HepG2 (cell line): Measurements from ENCODE around the gene CCDC57. TPM values are rescaled to one million over a fixed set of nuclear protein-coding genes. Genes with fewer than 3 reads are reported as not detected.

Experiments used
- CBX1 ChIP-seq: IDR thresholded peaks from one replicate; pipeline ENCODE4 v1.6.1; 2016; ENCODE audit warnings: antibody characterized with exemption, low read depth
- ELF3 ChIP-seq: IDR thresholded peaks from 2 replicates; pipeline ENCODE4 v1.6.1; 2016; ENCODE audit warnings: missing genetic modification reagents, missing compliant biosample characterization
- HDAC6 ChIP-seq: fragments of 200-600 bp; sonication (generic); IDR thresholded peaks from 2 replicates; pipeline ENCODE4 v1.7.0; 2017; ENCODE audit warnings: mild to moderate bottlenecking, antibody characterized with exemption, low read length, low read depth
- HOXA7 ChIP-seq: sonication (generic); formaldehyde crosslinking; IDR thresholded peaks from 2 replicates; pipeline ENCODE4 v1.8.1; 2022; ENCODE audit warnings: mild to moderate bottlenecking, missing genetic modification reagents, moderate library complexity
- ISL2 ChIP-seq: sonication (generic); formaldehyde crosslinking; IDR thresholded peaks from 2 replicates; pipeline ENCODE4 v1.5.0; 2020; ENCODE audit warnings: missing genetic modification reagents
- KDM5B ChIP-seq: sonication (generic); formaldehyde crosslinking; IDR thresholded peaks from 2 replicates; pipeline ENCODE4 v1.4.0; 2020; ENCODE audit warnings: missing genetic modification reagents, mild to moderate bottlenecking, borderline replicate concordance
- KLF16 ChIP-seq, 2 experiments: sonication (generic) in 1 of 2; formaldehyde crosslinking in 1 of 2; IDR thresholded peaks; 2 replicates each; pipeline versions ENCODE4 v1.6.1 to v1.8.0; 2016 to 2023; ENCODE audit warnings: missing genetic modification reagents in 2 of 2, missing compliant biosample characterization in 1 of 2
- MED13 ChIP-seq: sonication (generic); formaldehyde crosslinking; IDR thresholded peaks from 2 replicates; pipeline ENCODE4 v1.5.0; 2020; ENCODE audit warnings: missing genetic modification reagents
- MIXL1 ChIP-seq: IDR thresholded peaks from 2 replicates; pipeline ENCODE4 v1.6.1; 2016
- MYC ChIP-seq: sonication (generic); formaldehyde crosslinking; IDR thresholded peaks from 2 replicates; pipeline ENCODE4 v1.9.0; 2021; ENCODE audit warnings: missing genetic modification reagents, borderline replicate concordance
- NKX3-1 ChIP-seq: sonication (generic); formaldehyde crosslinking; IDR thresholded peaks from 2 replicates; pipeline ENCODE4 v1.5.0; 2020; ENCODE audit warnings: missing genetic modification reagents
- PAX8 ChIP-seq: sonication (generic); formaldehyde crosslinking; IDR thresholded peaks from 2 replicates; pipeline ENCODE4 v1.8.0; 2022; ENCODE audit warnings: mild to moderate bottlenecking, missing genetic modification reagents, borderline replicate concordance
- POLR2AphosphoS2 ChIP-seq: IDR thresholded peaks from 2 replicates; pipeline ENCODE4 v1.6.1; 2011; ENCODE audit warnings: low read depth, low read length, improper control_type of control experiment
- REL ChIP-seq: sonication (generic); formaldehyde crosslinking; conservative IDR thresholded peaks from 2 replicates; pipeline ENCODE4 v1.8.0; 2022; ENCODE audit warnings: mild to moderate bottlenecking, missing genetic modification reagents, moderate library complexity
- RORA ChIP-seq: sonication (generic); formaldehyde crosslinking; IDR thresholded peaks from 2 replicates; pipeline ENCODE4 v1.5.0; 2020; ENCODE audit warnings: mild to moderate bottlenecking, missing genetic modification reagents, moderate library complexity
- SP1 ChIP-seq, 2 experiments: fragments of 450-650 bp in 1 of 2; sonication (generic) in 1 of 2; formaldehyde crosslinking in 1 of 2; IDR thresholded peaks; 2 replicates each; pipeline versions ENCODE4 v1.4.0 to v1.6.1; 2016 to 2020; ENCODE audit warnings: missing genetic modification reagents in 1 of 2
- TAF15 ChIP-seq: fragments of 200-400 bp; formaldehyde crosslinking; IDR thresholded peaks from one replicate; pipeline ENCODE4 v1.6.1; 2018; ENCODE audit warnings: mild to moderate bottlenecking, low read depth, low read length; ENCODE audit not compliant: poor library complexity, severe bottlenecking
- TBX3 ChIP-seq: fragments of 450-650 bp; IDR thresholded peaks from 2 replicates; pipeline ENCODE4 v1.6.1; 2017; ENCODE audit warnings: antibody characterized with exemption, mild to moderate bottlenecking, inconsistent platforms, borderline replicate concordance
- ZBTB7A ChIP-seq: sonication (generic); formaldehyde crosslinking; IDR thresholded peaks from 2 replicates; pipeline ENCODE4 v1.8.0; 2022; ENCODE audit warnings: mild to moderate bottlenecking, missing genetic modification reagents
- ZNF251 ChIP-seq: sonication (generic); formaldehyde crosslinking; IDR thresholded peaks from 2 replicates; pipeline ENCODE4 v1.9.0; 2021; ENCODE audit warnings: mild to moderate bottlenecking, missing genetic modification reagents
- ZNF468 ChIP-seq: sonication (generic); formaldehyde crosslinking; IDR thresholded peaks from 2 replicates; pipeline ENCODE4 v1.8.0; 2022; ENCODE audit warnings: mild to moderate bottlenecking, moderate library complexity, missing genetic modification reagents
- ZNF550 ChIP-seq: sonication (generic); formaldehyde crosslinking; IDR thresholded peaks from 2 replicates; pipeline ENCODE4 v1.4.0; 2020; ENCODE audit warnings: mild to moderate bottlenecking, missing genetic modification reagents, borderline replicate concordance
- ZNF552 ChIP-seq: sonication (generic); formaldehyde crosslinking; IDR thresholded peaks from 2 replicates; pipeline ENCODE4 v1.9.0; 2022; ENCODE audit warnings: missing genetic modification reagents, mild to moderate bottlenecking, borderline replicate concordance
- ZNF615 ChIP-seq: sonication (generic); formaldehyde crosslinking; IDR thresholded peaks from 2 replicates; pipeline ENCODE4 v1.5.0; 2020; ENCODE audit warnings: mild to moderate bottlenecking, missing genetic modification reagents, borderline replicate concordance
- ZNF703 ChIP-seq: sonication (generic); formaldehyde crosslinking; IDR thresholded peaks from 2 replicates; pipeline ENCODE4 v1.5.1; 2020; ENCODE audit warnings: missing genetic modification reagents, mild to moderate bottlenecking, moderate library complexity, borderline replicate concordance
- polyA plus RNA-seq, 8 experiments: library from polyadenylated mRNA; depleted of rRNA in 3 of 8; stranded (reverse) in 7 of 8; unstranded in 1 of 8; fragments of >200 nt; fragmentation: Illumina TruSeq in 4 of 8; extraction: Trizol in 4 of 8; gene quantifications; 2 replicates each; pipeline versions ENCODE4 v1.2.1 to v1.2.3, GENCODE V29; 2011 to 2016; ENCODE audit warnings: low read depth in 4 of 8, missing spikeins in 1 of 8, mixed read lengths in 1 of 8; ENCODE audit not compliant: insufficient read depth in 1 of 8
- total RNA-seq, 5 experiments: library from RNA; depleted of rRNA; stranded (reverse); fragments of >200 nt; fragmentation: Illumina TruSeq; extraction: Trizol; gene quantifications; 2 replicates each; pipeline ENCODE4 v1.2.3, GENCODE V29; 2016; ENCODE audit warnings: low read depth in 1 of 5
- TF ChIP-seq, protein P1 (sequence below): sonication (generic); formaldehyde crosslinking; IDR thresholded peaks from 2 replicates; pipeline ENCODE4 v1.5.0; 2020; ENCODE audit warnings: mild to moderate bottlenecking, low read depth, missing genetic modification reagents, borderline replicate concordance
- TF ChIP-seq, protein P2 (sequence below): sonication (generic); formaldehyde crosslinking; IDR thresholded peaks from 2 replicates; pipeline ENCODE4 v1.4.0; 2020; ENCODE audit warnings: missing genetic modification reagents
- TF ChIP-seq, protein P3 (sequence below): sonication (generic); formaldehyde crosslinking; IDR thresholded peaks from 2 replicates; pipeline ENCODE4 v1.5.0; 2020; ENCODE audit warnings: mild to moderate bottlenecking, missing genetic modification reagents

The CCDC57 gene
- total and polyA plus RNA-seq, 2 of the 13 experiments (the other 11 are each of a cell fraction or from before 2014, with no cell fraction given), result 59.3 to 59.9 TPM

DNA sequence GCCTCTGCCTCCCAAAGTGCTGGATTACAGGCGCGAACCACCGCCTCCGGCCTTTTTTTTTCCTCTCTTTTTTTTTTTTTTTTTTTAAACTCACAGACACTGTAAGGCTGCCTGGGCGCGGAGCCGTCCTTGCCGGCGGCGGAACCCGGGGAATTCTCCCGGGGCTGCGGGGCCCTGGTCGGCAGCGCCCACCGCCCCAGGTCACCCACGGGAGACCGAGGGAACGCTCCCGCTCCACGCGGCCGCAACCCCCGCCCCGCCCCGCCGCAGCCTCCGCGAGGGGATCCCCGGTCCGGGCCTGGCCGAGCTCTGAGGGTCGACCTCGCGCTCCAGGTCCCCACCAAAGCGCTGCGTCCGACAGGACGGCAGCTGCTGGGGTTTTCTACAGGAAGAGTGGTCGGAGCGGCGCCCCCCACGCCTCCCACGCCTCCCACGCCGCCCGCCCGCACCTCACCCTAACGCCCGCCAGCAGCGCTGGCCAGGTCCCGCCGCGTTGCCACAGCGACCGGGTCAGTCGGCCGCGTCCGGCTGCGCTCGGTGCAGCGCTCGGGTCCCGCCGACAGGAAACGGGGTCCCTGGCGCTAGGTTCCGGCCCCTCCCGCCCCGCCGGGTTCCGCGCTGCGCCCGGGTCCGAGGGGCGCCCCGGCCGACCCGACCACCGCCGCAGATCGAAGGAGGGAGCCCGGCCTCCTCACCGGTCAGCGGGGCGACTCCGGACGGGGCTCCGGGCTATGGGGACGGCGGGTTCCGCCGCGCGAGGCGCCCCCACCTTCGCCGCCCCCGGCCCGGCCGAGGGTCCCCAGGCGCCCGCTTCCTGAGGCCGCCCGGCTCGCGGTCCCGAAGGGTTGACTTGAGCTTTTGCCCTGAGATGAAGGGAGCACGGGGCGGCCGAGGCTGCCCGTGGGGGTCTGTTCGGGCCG, at the start of gene CCDC57 (continued):
- TF ChIP-seq KLF16 (CRISPR knock-in tag; IDR thresholded peaks at IDR 0.05), result peak in 1 of 2 experiments; percentile 90; a peak in 2 of 4 replicates
- TF ChIP-seq, protein P1, sequence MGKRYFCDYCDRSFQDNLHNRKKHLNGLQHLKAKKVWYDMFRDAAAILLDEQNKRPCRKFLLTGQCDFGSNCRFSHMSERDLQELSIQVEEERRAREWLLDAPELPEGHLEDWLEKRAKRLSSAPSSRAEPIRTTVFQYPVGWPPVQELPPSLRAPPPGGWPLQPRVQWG (CRISPR knock-in tag), result no peak
- TF ChIP-seq HDAC6, result no peak
- no peak for TF ChIP-seq HOXA7 (CRISPR knock-in tag)
- 0 out of 2 replicates have a peak, but pooled peaks have one; percentile 40 for TF ChIP-seq ISL2
- no peak for TF ChIP-seq POLR2AphosphoS2
- peak; percentile 73; the same call in 1 of the 2 replicates for TF ChIP-seq KDM5B (CRISPR knock-in tag)
- TF ChIP-seq ZNF468 (CRISPR knock-in tag), result peak; percentile 48
- no peak for TF ChIP-seq ZNF251 (CRISPR knock-in tag)
- peak; percentile 65 for TF ChIP-seq MYC (CRISPR knock-in tag)
- no peak for TF ChIP-seq ZNF615 (CRISPR knock-in tag)
- peak; percentile 22; the same call in 1 of the 2 replicates for TF ChIP-seq ZBTB7A (CRISPR knock-in tag)
- TF ChIP-seq MED13 (CRISPR knock-in tag), result no peak
- peak; percentile 87 for TF ChIP-seq CBX1
- no peak for TF ChIP-seq REL (CRISPR knock-in tag)
- TF ChIP-seq NKX3-1 (CRISPR knock-in tag), result no peak
- TF ChIP-seq, protein P2, sequence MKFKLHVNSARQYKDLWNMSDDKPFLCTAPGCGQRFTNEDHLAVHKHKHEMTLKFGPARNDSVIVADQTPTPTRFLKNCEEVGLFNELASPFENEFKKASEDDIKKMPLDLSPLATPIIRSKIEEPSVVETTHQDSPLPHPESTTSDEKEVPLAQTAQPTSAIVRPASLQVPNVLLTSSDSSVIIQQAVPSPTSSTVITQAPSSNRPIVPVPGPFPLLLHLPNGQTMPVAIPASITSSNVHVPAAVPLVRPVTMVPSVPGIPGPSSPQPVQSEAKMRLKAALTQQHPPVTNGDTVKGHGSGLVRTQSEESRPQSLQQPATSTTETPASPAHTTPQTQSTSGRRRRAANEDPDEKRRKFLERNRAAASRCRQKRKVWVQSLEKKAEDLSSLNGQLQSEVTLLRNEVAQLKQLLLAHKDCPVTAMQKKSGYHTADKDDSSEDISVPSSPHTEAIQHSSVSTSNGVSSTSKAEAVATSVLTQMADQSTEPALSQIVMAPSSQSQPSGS (CRISPR knock-in tag), result peak; percentile 60; the same call in 1 of the 2 replicates
- peak; percentile 75 for TF ChIP-seq MIXL1
- TF ChIP-seq ZNF552 (CRISPR knock-in tag), result 0 out of 2 replicates have a peak, but pooled peaks have one; percentile 54
- TF ChIP-seq PAX8, result peak; percentile 78; the same call in 1 of the 2 replicates
- peak; percentile 13 for TF ChIP-seq TAF15
- TF ChIP-seq, protein P3, sequence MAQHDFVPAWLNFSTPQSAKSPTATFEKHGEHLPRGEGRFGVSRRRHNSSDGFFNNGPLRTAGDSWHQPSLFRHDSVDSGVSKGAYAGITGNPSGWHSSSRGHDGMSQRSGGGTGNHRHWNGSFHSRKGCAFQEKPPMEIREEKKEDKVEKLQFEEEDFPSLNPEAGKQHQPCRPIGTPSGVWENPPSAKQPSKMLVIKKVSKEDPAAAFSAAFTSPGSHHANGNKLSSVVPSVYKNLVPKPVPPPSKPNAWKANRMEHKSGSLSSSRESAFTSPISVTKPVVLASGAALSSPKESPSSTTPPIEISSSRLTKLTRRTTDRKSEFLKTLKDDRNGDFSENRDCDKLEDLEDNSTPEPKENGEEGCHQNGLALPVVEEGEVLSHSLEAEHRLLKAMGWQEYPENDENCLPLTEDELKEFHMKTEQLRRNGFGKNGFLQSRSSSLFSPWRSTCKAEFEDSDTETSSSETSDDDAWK (CRISPR knock-in tag), result no peak
- no peak for TF ChIP-seq TBX3
- no peak for TF ChIP-seq ZNF550
- TF ChIP-seq RORA (CRISPR knock-in tag), result no peak
- no peak for TF ChIP-seq SP1 (IDR thresholded peaks at IDR 0.05)
- TF ChIP-seq SP1 (CRISPR knock-in tag; IDR thresholded peaks at IDR 0.05), result peak; percentile 74
- peak; percentile 71 for TF ChIP-seq ELF3 (CRISPR knock-in tag)
- TF ChIP-seq ZNF703 (CRISPR knock-in tag), result peak; percentile 55; the same call in 1 of the 2 replicates
